ENCODE measurements around the gene OSBP2. TPM values are rescaled to one million over a fixed set of nuclear protein-coding genes. Genes with fewer than 3 reads are reported as not detected.

Gene OSBP2
- total RNA-seq, 2 donors from 2014 or later = 4.0 to 16.8 TPM

DNA sequence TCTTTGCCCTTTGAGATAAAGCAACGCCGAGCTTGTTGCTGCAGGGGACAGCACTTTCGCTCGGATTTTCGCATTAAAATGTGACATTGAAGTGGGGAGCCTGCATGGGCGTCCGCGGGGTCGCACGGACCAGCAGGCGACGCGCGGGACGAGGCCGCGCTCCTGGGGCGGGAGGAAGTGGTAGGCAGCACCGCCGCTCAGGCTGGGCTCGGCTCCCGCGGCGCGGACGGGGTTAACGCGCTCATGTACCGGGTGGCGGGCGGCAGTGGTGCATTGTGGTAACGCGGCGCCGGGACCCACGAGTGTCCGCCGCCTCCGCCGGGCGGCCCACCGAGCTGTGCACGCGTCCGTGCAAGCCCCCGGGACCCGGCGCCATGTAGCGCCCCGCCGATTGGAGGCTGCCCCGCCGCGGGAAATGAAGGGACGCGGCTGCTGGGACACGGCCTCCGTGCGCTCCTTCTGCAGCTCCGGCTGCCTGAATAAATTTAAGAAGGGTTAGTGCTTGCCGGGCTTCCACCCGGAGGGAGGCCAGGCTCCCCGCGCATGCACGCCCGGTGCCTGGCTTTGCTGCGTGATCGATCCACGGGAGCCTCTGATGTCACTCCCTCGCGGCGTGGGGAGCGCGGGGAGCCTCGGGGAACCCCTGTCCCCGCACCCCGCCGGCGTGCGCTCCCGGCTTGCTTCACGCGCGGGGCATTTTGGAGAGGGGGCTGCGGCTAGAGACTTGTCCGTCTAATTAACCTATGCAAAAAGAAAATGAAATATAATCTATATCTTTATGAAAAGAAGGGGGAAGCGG lies 127.7 kb downstream of the OSBP2 start:
- H3K4me3 ChIP-seq = peak overlapping the region; percentile 31 to 46
- no peaks in the 10 kb centered on the region for H3K36me3 ChIP-seq
- H3K4me1 ChIP-seq = peaks cover 0 to 13% of the 10 kb centered on the region in 2 donors
- TF ChIP-seq, protein P1, sequence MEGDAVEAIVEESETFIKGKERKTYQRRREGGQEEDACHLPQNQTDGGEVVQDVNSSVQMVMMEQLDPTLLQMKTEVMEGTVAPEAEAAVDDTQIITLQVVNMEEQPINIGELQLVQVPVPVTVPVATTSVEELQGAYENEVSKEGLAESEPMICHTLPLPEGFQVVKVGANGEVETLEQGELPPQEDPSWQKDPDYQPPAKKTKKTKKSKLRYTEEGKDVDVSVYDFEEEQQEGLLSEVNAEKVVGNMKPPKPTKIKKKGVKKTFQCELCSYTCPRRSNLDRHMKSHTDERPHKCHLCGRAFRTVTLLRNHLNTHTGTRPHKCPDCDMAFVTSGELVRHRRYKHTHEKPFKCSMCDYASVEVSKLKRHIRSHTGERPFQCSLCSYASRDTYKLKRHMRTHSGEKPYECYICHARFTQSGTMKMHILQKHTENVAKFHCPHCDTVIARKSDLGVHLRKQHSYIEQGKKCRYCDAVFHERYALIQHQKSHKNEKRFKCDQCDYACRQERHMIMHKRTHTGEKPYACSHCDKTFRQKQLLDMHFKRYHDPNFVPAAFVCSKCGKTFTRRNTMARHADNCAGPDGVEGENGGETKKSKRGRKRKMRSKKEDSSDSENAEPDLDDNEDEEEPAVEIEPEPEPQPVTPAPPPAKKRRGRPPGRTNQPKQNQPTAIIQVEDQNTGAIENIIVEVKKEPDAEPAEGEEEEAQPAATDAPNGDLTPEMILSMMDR (IDR thresholded peaks at IDR 0.05) = no peak
- no peak for DNase-seq (ENCODE audit: low spot score)
- H3K27ac ChIP-seq = no peak overlapping the region
- no peaks in the 10 kb centered on the region for H3K9me3 ChIP-seq
- H3K27me3 ChIP-seq = peaks cover 0 to 6% of the 10 kb centered on the region in 2 donors

DNA sequence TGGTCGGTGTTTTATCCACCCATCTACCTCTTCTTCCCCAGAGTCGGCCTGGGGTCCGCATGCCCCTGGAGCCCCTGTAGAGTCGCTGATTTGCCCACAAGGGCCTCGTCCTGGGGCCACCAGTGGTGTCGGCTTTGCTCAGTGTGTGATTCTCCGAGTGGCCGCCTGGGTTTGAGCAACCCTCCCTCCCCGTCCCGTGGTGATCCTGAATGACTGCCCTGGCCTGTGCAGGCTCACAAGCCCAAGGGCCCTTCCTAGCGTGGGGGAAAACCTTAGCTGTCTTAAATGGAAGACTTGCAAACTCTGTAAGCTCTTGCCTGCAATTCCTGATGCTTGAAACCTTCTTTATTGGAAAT lies 128.3 kb downstream of the OSBP2 start:
- DNase-seq (ENCODE audit: low spot score) = no peak
- H3K27me3 ChIP-seq = peaks cover 0 to 6% of the 10 kb centered on the region in 2 donors
- H3K4me3 ChIP-seq = peak overlapping the region in 1 of 2 donors; percentile 46
- no peaks in the 10 kb centered on the region for H3K36me3 ChIP-seq
- H3K9me3 ChIP-seq = no peaks in the 10 kb centered on the region
- TF ChIP-seq, protein P1 (IDR thresholded peaks at IDR 0.05) = no peak
- no peak overlapping the region for H3K27ac ChIP-seq
- peaks cover 0 to 13% of the 10 kb centered on the region in 2 donors for H3K4me1 ChIP-seq

DNA sequence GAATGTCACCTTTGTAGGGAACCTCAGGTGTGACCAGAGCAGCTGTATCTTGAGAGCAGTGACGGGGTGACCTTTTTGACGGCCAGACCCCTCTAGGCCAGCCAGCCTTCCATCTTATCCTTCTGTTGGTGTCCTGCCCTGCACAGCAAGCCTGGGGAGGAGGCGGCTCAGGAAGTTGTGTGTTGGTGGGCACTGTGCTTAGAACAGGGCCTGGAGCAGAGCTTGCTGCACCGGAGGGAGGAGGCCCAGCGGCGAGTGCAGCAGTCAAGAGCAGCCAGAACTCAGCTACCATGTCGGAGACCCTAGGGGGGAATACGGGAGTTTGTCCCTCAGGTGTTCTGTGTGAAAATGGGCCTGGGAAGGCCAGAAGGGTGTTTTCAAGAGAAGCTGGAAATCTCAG lies 129.4 kb downstream of the OSBP2 start:
- Histone ChIP-seq H3K27ac (no peak overlapping the region), H3K4me3 (no peak overlapping the region), H3K9me3 (no peaks in the 10 kb centered on the region), H3K36me3 (no peaks in the 10 kb centered on the region), H3K4me1 (peaks cover 0 to 13% of the 10 kb centered on the region in 2 donors), H3K27me3 (peaks cover 0 to 6% of the 10 kb centered on the region in 2 donors)
- TF ChIP-seq, protein P1 (IDR thresholded peaks at IDR 0.05) = no peak
- no peak for DNase-seq (ENCODE audit: low spot score)

DNA sequence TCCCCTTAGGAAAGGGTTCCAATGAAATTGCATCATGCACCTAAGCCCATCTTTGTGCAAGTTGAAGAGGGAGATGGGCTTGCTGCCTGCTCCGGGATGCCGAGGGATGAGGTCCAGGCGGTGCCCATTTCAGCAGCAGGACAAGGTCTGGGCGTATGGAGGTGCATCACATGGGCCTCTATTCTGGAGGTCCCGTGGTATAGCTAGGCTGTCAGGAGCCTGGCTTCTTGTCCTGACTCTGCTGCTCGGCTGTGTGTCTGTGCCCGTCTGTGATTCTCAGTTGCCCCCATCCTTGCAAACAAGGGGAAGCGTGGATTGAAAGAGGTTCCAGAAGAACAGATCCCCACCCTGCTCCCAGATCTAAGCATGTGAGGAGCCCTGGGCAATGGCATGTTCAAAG lies 130.0 kb downstream of the OSBP2 start:
- Histone ChIP-seq H3K4me3 (no peak overlapping the region), H3K4me1 (peaks cover 0 to 13% of the 10 kb centered on the region in 2 donors), H3K9me3 (no peaks in the 10 kb centered on the region), H3K36me3 (no peaks in the 10 kb centered on the region), H3K27me3 (peaks cover 0 to 6% of the 10 kb centered on the region in 2 donors), H3K27ac (no peak overlapping the region)
- TF ChIP-seq, protein P1 (IDR thresholded peaks at IDR 0.05) = no peak
- DNase-seq (ENCODE audit: low spot score) = no peak

DNA sequence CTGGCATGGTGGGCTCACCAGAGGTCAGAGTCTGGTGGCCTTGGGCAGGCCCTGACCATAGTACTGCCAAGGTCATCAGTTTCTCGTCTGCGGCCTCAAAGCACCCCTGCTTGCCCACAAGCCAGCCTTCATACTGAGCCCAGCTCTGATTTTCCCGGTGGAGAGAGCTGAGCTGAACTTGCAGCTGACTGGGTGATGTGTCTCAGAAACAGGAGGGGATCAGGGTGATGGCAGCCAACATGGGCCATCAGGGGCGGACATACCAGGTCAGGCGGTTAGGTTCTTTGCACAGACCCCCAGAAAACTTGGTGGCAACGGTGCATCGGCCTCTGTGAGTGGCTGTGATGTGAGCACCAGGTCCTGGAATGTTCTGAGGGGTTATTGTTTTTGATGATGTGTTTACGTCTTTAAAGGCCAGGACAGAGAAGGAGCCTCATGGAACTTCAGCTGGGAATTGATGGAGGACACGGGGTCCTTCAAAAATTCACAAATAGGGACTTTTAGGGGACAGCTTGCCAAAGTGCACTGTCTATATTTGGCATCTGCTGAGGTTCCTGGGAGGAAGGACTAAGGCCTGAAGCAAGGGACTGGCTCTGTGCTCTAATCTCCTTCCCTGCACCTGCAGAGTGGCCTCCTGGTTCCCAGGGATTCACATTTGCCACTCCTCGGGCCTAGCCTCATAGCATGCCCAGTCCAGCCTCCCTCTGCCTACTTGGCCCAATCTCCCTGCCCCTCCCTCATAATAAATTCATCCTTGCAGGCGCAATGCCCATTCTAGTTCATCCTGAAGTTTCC lies 131.2 kb downstream of the OSBP2 start:
- DNase-seq (ENCODE audit: low spot score) = no peak
- TF ChIP-seq, protein P1 (IDR thresholded peaks at IDR 0.05) = no peak
- Histone ChIP-seq H3K4me1 (peaks cover 0 to 19% of the 10 kb centered on the region in 2 donors), H3K9me3 (no peaks in the 10 kb centered on the region), H3K27ac (no peak overlapping the region), H3K4me3 (no peak overlapping the region), H3K36me3 (no peaks in the 10 kb centered on the region), H3K27me3 (peaks cover 0 to 6% of the 10 kb centered on the region in 2 donors)

Measured in right atrium auricular region (tissue), 2 donors.